IMR-90 (cell line): ENCODE measurements around the gene SLC9A1. TPM values are rescaled to one million over a fixed set of nuclear protein-coding genes. Genes with fewer than 3 reads are reported as not detected.
A peak's percentile ranks its signal among the peaks of the same experiment; 100 is the strongest.

ENCODE experiments used
- ATAC-seq: fragments of 200-7000 bp; cut with Tn5 transposase; 2 replicates; pipeline ENCODE4 v1.9.1; 2020; ENCODE audit warnings: low read depth, mild to moderate bottlenecking, moderate library complexity
- BruUV-seq: library from RNA; stranded (reverse); fragments of 400-500 nt; replicated peaks from 2 replicates; lab custom pipeline; 2021; lab: Mats Ljungman, UMichigan
- CTCF ChIA-PET: fragments of 300-600 bp; formaldehyde crosslinking; extraction: SDS; loops from one replicate; lab custom pipeline; 2021; ENCODE audit warnings: antibody characterized with exemption; lab: Yijun Ruan, JAX
- POLR2A ChIA-PET: fragments of 300-600 bp; sonication (Branson Sonifier 250); formaldehyde crosslinking; loops from one replicate; lab custom pipeline; 2022; ENCODE audit warnings: antibody characterized with exemption; ENCODE audit not compliant: unreplicated experiment; lab: Charles Lee
- DNase-seq: peaks from one replicate; pipeline ENCODE4 v3.0.0; 2013
- H2AFZ ChIP-seq: replicated peaks from 2 replicates; pipeline ENCODE3; 2013; ENCODE audit warnings: low read length, mild to moderate bottlenecking; ENCODE audit not compliant: poor library complexity
- H2AK5ac ChIP-seq: 2 replicates; pipeline ENCODE4 v1.6.1; 2013; ENCODE audit warnings: low read depth, low read length, inconsistent platforms
- H2AK9ac ChIP-seq: replicated peaks from 2 replicates; pipeline ENCODE3; 2013; ENCODE audit warnings: mild to moderate bottlenecking, low read depth, low read length, moderate library complexity; ENCODE audit not compliant: poor library complexity
- H2BK120ac ChIP-seq: 2 replicates; pipeline ENCODE4 v1.6.1; 2013; ENCODE audit warnings: low read depth, low read length, inconsistent platforms
- H2BK15ac ChIP-seq: 3 replicates; pipeline ENCODE4 v1.6.1; 2013; ENCODE audit warnings: low read depth, low read length, inconsistent platforms
- H2BK20ac ChIP-seq: 2 replicates; pipeline ENCODE4 v1.6.1; 2013; ENCODE audit warnings: low read depth, mild to moderate bottlenecking, inconsistent platforms, low read length, moderate library complexity
- H2BK5ac ChIP-seq: 2 replicates; pipeline ENCODE4 v1.6.1; 2013; ENCODE audit warnings: mild to moderate bottlenecking, low read depth, low read length, inconsistent platforms; ENCODE audit not compliant: poor library complexity, severe bottlenecking
- H3K14ac ChIP-seq: replicated peaks from 2 replicates; pipeline ENCODE4 v1.6.1; 2013; ENCODE audit warnings: low read depth, low read length, inconsistent platforms
- H3K18ac ChIP-seq: 2 replicates; pipeline ENCODE4 v1.6.1; 2013; ENCODE audit warnings: low read depth, low read length, control low read depth
- H3K23ac ChIP-seq: 2 replicates; pipeline ENCODE4 v1.6.1; 2013; ENCODE audit warnings: low read depth, low read length, inconsistent platforms
- H3K27ac ChIP-seq: 2 replicates; pipeline ENCODE4 v1.5.1; 2013; ENCODE audit warnings: mild to moderate bottlenecking, control low read depth, low read length; ENCODE audit not compliant: insufficient read depth
- H3K27me3 ChIP-seq: 2 replicates; pipeline ENCODE4 v1.6.1; 2013; ENCODE audit warnings: low read length; ENCODE audit not compliant: control insufficient read depth, insufficient read depth
- H3K36me3 ChIP-seq: 2 replicates; pipeline ENCODE4 v1.6.1; 2013; ENCODE audit warnings: low read length, mixed read lengths; ENCODE audit not compliant: control insufficient read depth, insufficient read depth
- H3K4ac ChIP-seq: 2 replicates; pipeline ENCODE4 v1.6.1; 2013; ENCODE audit warnings: low read depth, low read length, inconsistent platforms
- H3K4me1 ChIP-seq: 2 replicates; pipeline ENCODE4 v1.6.1; 2013; ENCODE audit warnings: low read length, mixed read lengths; ENCODE audit not compliant: control insufficient read depth, insufficient read depth
- H3K4me2 ChIP-seq: 2 replicates; pipeline ENCODE4 v1.6.1; 2013; ENCODE audit warnings: low read depth, mild to moderate bottlenecking, control low read depth, low read length, moderate library complexity
- H3K4me3 ChIP-seq: 2 replicates; pipeline ENCODE4 v1.5.1; 2013; ENCODE audit warnings: low read depth, mild to moderate bottlenecking, control low read depth, low read length, moderate library complexity; ENCODE audit not compliant: insufficient read depth
- H3K56ac ChIP-seq: 2 replicates; pipeline ENCODE4 v1.6.1; 2013; ENCODE audit warnings: low read length, inconsistent platforms; ENCODE audit not compliant: insufficient read depth; ENCODE audit errors: extremely low read depth
- H3K79me1 ChIP-seq, 2 experiments: 2 replicates each; pipeline ENCODE4 v1.6.1; 2013; ENCODE audit warnings: low read length in 2 of 2, inconsistent platforms in 1 of 2, low read depth in 1 of 2
- H3K9ac ChIP-seq: 2 replicates; pipeline ENCODE4 v1.6.1; 2013; ENCODE audit warnings: low read depth, low read length, control low read depth
- H3K9me1 ChIP-seq: 2 replicates; pipeline ENCODE4 v1.6.1; 2013; ENCODE audit warnings: low read length, inconsistent platforms; ENCODE audit not compliant: insufficient read depth
- H3K9me3 ChIP-seq: 2 replicates; pipeline ENCODE4 v1.6.1; 2013; ENCODE audit warnings: low read length; ENCODE audit not compliant: control insufficient read depth, insufficient read depth
- H4K20me1 ChIP-seq: 2 replicates; pipeline ENCODE4 v1.6.1; 2013; ENCODE audit warnings: low read length, inconsistent platforms; ENCODE audit not compliant: insufficient read depth
- H4K5ac ChIP-seq: 2 replicates; pipeline ENCODE4 v1.6.1; 2013; ENCODE audit warnings: mild to moderate bottlenecking, low read depth, low read length, control low read depth
- H4K8ac ChIP-seq, 2 experiments: 2 replicates each; pipeline ENCODE4 v1.6.1; 2013; ENCODE audit warnings: low read depth in 2 of 2, low read length in 2 of 2, control low read depth in 1 of 2, inconsistent platforms in 1 of 2
- H4K91ac ChIP-seq: 2 replicates; pipeline ENCODE4 v1.6.1; 2013; ENCODE audit warnings: low read depth, low read length, inconsistent platforms; ENCODE audit not compliant: insufficient read depth
- BHLHE40 ChIP-seq: fragments of 150-350 bp; IDR thresholded peaks from 2 replicates; pipeline ENCODE4 v1.6.1; 2016; ENCODE audit warnings: mild to moderate bottlenecking, low read depth, low read length
- CEBPB ChIP-seq: IDR thresholded peaks from 2 replicates; pipeline ENCODE4 v1.6.1; 2012; ENCODE audit warnings: low read depth, low read length, improper control_type of control experiment
- CHD1 ChIP-seq: IDR thresholded peaks from 2 replicates; pipeline ENCODE4 v1.6.1; 2012; ENCODE audit warnings: low read depth, low read length, improper control_type of control experiment
- FOS ChIP-seq: fragments of 150-350 bp; IDR thresholded peaks from 2 replicates; pipeline ENCODE4 v1.6.1; 2016; ENCODE audit warnings: low read depth, low read length
- MAFK ChIP-seq: IDR thresholded peaks from 2 replicates; pipeline ENCODE4 v1.6.1; 2012; ENCODE audit warnings: low read depth, low read length, improper control_type of control experiment
- MAZ ChIP-seq: IDR thresholded peaks from 2 replicates; pipeline ENCODE4 v1.6.1; 2012; ENCODE audit warnings: low read depth, mild to moderate bottlenecking, low read length, improper control_type of control experiment, moderate library complexity, borderline replicate concordance
- MXI1 ChIP-seq: IDR thresholded peaks from 2 replicates; pipeline ENCODE4 v1.6.1; 2012; ENCODE audit warnings: low read depth, mild to moderate bottlenecking, low read length, moderate library complexity, borderline replicate concordance
- RAD21 ChIP-seq: IDR thresholded peaks from 2 replicates; pipeline ENCODE4 v1.6.1; 2012; ENCODE audit warnings: low read length, improper control_type of control experiment
- RCOR1 ChIP-seq: IDR thresholded peaks from 2 replicates; pipeline ENCODE4 v1.6.1; 2012; ENCODE audit warnings: mild to moderate bottlenecking, low read length, improper control_type of control experiment; ENCODE audit not compliant: insufficient replicate concordance
- RFX5 ChIP-seq: IDR thresholded peaks from 2 replicates; pipeline ENCODE4 v1.8.0; 2012; ENCODE audit warnings: low read depth, mild to moderate bottlenecking, low read length, moderate library complexity
- SMC3 ChIP-seq: fragments of 150-350 bp; IDR thresholded peaks from 2 replicates; pipeline ENCODE4 v1.6.1; 2016; ENCODE audit warnings: low read depth, mild to moderate bottlenecking, antibody characterized with exemption, low read length, moderate library complexity
- WGBS, 2 experiments: methylation state at CpG; one replicate each; pipeline versions ENCODE4 v1.1.5 to v1.1.7; 2013; ENCODE audit warnings: missing lambda C conversion rate in 2 of 2; ENCODE audit not compliant: insufficient read length in 1 of 2; ENCODE audit errors: extremely low coverage in 2 of 2; 5-methylcytosine and 5-hydroxymethylcytosine counted together
- dilution Hi-C: fragments of 300-500 bp; cut with HindIII; formaldehyde crosslinking; loops from one replicate; pipeline ENCODE4 v1.14.3; 2018; ENCODE audit warnings: low sequenced_read_pairs; ENCODE audit not compliant: unreplicated experiment
- in situ Hi-C: fragments of 300-500 bp; cut with MboI; formaldehyde crosslinking; loops from 3 replicates; pipeline ENCODE4 v1.14.3; 2019; ENCODE audit warnings: low sequenced_read_pairs, inconsistent platforms, mixed read lengths
- intact Hi-C: fragments of 100-400 bp; cut with micrococcal nuclease; formaldehyde crosslinking; loops from 2 replicates; pipeline ENCODE4 v1.10.0; 2022
- polyA plus RNA-seq, 3 experiments: library from polyadenylated mRNA; depleted of rRNA; stranded (reverse); fragments of >200 nt; gene quantifications; 2 replicates each; pipeline ENCODE4 v1.2.3, GENCODE V29; 2012; ENCODE audit warnings: low replicate concordance in 1 of 3
- total RNA-seq: library from RNA; depleted of rRNA; stranded (reverse); fragments of >200 nt; gene quantifications from 2 replicates; pipeline ENCODE4 v1.2.3, GENCODE V29; 2012
- TF ChIP-seq, protein P1 (sequence below): conservative IDR thresholded peaks from 2 replicates; pipeline ENCODE4 v1.5.1; 2012; ENCODE audit warnings: mild to moderate bottlenecking, low read depth, low read length, improper control_type of control experiment
- TF ChIP-seq, protein P2 (sequence below): fragments of 150-350 bp; IDR thresholded peaks from 2 replicates; pipeline ENCODE4 v1.6.1; 2017; ENCODE audit warnings: mild to moderate bottlenecking, antibody characterized with exemption, low read length, low read depth

Gene SLC9A1
- total and polyA plus RNA-seq, 2 of the 4 experiments (the other 2 are of a cell fraction): 2.0 to 21.2 TPM

DNA sequence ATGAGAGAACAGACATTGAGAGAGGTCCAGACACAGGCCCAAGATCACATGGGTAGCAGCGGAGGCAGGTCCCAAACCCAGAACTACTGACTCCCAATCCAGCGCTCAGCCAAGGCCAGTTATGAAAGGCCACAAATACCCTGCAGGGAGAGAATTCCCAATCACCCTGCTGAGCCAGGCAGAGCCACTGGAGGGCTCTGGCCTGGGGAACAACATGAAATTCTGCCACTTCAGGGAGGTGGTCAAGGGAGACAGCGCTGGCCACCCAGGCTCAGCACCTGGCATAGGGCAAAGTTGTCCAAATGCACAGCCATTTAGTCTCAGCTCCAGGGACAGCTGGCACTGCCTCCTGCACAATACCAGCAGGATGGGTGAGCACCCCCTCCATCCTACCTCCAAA lies 27.5 kb downstream of the SLC9A1 start:
- ChIA-PET POLR2A (no interaction called here), CTCF (no interaction called here)
- H3K9me3 ChIP-seq: no peaks in the 10 kb centered on the region
- dilution Hi-C loops (no loop called here), in situ Hi-C loops (no loop called here), intact Hi-C loops (no loop called here)
- no peak overlapping the region for H2AK5ac ChIP-seq
- H2BK20ac ChIP-seq: no peak overlapping the region
- no peak overlapping the region for H4K91ac ChIP-seq
- no peak overlapping the region for H3K18ac ChIP-seq
- ATAC-seq (no peak), DNase-seq (no peak)
- peaks cover 23 to 52% of the 10 kb centered on the region in 2 experiments for H3K79me1 ChIP-seq
- H3K27me3 ChIP-seq: no peaks in the 10 kb centered on the region
- no peak overlapping the region for H3K56ac ChIP-seq
- H3K4me2 ChIP-seq: no peak overlapping the region
- no peak overlapping the region for H2BK5ac ChIP-seq
- H3K23ac ChIP-seq: no peak overlapping the region
- H3K9me1 ChIP-seq: peaks cover 8% of the 10 kb centered on the region
- H4K20me1 ChIP-seq: peaks cover 4% of the 10 kb centered on the region; the same call in 1 of the 2 replicates
- H2BK120ac ChIP-seq: no peak overlapping the region
- 80% methylated on average over 1 of the region's 3 CpGs; no CpG with 5 or more reads in 1 of the 2 experiments for WGBS, 2 experiments
- H3K27ac ChIP-seq: no peak overlapping the region
- no peak overlapping the region for H4K5ac ChIP-seq
- H2AK9ac ChIP-seq: no peak overlapping the region
- BruUV-seq: no TSS peak
- H3K14ac ChIP-seq: no peak overlapping the region
- H3K36me3 ChIP-seq: no peaks in the 10 kb centered on the region
- no peak overlapping the region for H2AFZ ChIP-seq
- no peak overlapping the region for H2BK15ac ChIP-seq
- no peak overlapping the region for H4K8ac ChIP-seq
- no peak overlapping the region for H3K9ac ChIP-seq
- peaks cover 1% of the 10 kb centered on the region for H3K4me1 ChIP-seq
- no peak for TF ChIP-seq MAFK
- TF ChIP-seq MAZ: no peak
- no peak for TF ChIP-seq RFX5
- TF ChIP-seq RCOR1: no peak
- TF ChIP-seq FOS: no peak
- no peak for TF ChIP-seq MXI1
- no peak for TF ChIP-seq CHD1
- TF ChIP-seq CEBPB: no peak
- TF ChIP-seq SMC3: no peak
- no peak for TF ChIP-seq BHLHE40
- TF ChIP-seq RAD21: 0 out of 2 replicates have a peak, but pooled peaks have one; percentile 6
- TF ChIP-seq, protein P1, sequence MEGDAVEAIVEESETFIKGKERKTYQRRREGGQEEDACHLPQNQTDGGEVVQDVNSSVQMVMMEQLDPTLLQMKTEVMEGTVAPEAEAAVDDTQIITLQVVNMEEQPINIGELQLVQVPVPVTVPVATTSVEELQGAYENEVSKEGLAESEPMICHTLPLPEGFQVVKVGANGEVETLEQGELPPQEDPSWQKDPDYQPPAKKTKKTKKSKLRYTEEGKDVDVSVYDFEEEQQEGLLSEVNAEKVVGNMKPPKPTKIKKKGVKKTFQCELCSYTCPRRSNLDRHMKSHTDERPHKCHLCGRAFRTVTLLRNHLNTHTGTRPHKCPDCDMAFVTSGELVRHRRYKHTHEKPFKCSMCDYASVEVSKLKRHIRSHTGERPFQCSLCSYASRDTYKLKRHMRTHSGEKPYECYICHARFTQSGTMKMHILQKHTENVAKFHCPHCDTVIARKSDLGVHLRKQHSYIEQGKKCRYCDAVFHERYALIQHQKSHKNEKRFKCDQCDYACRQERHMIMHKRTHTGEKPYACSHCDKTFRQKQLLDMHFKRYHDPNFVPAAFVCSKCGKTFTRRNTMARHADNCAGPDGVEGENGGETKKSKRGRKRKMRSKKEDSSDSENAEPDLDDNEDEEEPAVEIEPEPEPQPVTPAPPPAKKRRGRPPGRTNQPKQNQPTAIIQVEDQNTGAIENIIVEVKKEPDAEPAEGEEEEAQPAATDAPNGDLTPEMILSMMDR: 0 out of 2 replicates have a peak, but pooled peaks have one; percentile 20
- TF ChIP-seq, protein P2, sequence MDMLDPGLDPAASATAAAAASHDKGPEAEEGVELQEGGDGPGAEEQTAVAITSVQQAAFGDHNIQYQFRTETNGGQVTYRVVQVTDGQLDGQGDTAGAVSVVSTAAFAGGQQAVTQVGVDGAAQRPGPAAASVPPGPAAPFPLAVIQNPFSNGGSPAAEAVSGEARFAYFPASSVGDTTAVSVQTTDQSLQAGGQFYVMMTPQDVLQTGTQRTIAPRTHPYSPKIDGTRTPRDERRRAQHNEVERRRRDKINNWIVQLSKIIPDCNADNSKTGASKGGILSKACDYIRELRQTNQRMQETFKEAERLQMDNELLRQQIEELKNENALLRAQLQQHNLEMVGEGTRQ: no peak
- H3K4me3 ChIP-seq: no peak overlapping the region
- no peak overlapping the region for H3K4ac ChIP-seq
